ENCODE results near the gene CA5B. TPM values are rescaled to one million over a fixed set of nuclear protein-coding genes. Genes with fewer than 3 reads are reported as not detected.

CA5B gene
- total and polyA plus RNA-seq, 8 donors, result 10.7 to 18.5 (median 15.3) TPM

GRCh38 chrX:15834053-15834452 is 96.0 kb downstream of the CA5B start:
- no peaks in the 10 kb centered on the region for H3K27me3 ChIP-seq
- intact Hi-C loops (cut with DNase I), result no loop called here
- no peak overlapping the region for H3K27ac ChIP-seq
- ATAC-seq, result no peak
- H3K4me3 ChIP-seq, result no peak overlapping the region
- H3K9me3 ChIP-seq, result no peaks in the 10 kb centered on the region
- H3K4me1 ChIP-seq, result no peaks in the 10 kb centered on the region
- no peak for DNase-seq
- H3K36me3 ChIP-seq, result no peaks in the 10 kb centered on the region
- TF ChIP-seq, protein P1, sequence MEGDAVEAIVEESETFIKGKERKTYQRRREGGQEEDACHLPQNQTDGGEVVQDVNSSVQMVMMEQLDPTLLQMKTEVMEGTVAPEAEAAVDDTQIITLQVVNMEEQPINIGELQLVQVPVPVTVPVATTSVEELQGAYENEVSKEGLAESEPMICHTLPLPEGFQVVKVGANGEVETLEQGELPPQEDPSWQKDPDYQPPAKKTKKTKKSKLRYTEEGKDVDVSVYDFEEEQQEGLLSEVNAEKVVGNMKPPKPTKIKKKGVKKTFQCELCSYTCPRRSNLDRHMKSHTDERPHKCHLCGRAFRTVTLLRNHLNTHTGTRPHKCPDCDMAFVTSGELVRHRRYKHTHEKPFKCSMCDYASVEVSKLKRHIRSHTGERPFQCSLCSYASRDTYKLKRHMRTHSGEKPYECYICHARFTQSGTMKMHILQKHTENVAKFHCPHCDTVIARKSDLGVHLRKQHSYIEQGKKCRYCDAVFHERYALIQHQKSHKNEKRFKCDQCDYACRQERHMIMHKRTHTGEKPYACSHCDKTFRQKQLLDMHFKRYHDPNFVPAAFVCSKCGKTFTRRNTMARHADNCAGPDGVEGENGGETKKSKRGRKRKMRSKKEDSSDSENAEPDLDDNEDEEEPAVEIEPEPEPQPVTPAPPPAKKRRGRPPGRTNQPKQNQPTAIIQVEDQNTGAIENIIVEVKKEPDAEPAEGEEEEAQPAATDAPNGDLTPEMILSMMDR (IDR thresholded peaks at IDR 0.05), result no peak

DNA sequence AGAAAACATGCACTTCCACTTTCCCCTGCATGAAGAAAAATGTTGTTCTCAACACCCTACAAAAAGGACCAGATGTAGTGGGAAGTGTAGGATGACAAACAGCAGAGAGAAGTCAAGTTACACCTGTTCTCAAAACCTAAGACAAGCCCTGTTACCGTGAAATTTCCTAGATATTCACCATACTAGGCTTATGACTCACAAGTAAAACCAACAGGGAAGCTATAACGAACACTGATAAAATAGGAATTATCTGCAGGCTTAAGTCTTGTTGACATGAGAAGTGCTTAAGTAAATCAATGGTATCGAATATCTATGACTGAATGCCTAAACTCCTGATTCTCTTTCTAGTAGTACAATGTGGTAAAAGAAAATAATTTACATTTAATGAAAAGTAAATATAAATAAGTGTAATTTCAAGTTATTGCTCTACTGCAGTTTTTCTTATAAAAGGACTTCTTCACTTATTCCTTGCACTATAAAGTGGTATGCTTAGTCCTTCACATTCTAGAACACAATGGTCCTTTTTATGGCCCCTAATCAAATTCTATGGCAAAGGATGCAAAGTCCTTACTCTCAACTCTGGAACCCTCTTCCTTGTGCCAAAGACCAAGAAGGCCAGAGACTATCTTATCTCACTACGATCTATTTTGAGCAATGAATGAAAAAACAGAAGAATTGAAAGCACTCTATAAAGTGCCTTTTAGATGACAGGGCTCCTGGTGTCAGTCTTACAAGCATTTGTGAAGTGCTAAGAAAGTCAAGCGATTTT is 96.9 kb downstream of the CA5B start:
- H3K27ac ChIP-seq, result no peak overlapping the region
- TF ChIP-seq, protein P1 (IDR thresholded peaks at IDR 0.05), result no peak
- no peak overlapping the region for H3K4me3 ChIP-seq
- ATAC-seq, result no peak
- no peaks in the 10 kb centered on the region for H3K9me3 ChIP-seq
- intact Hi-C loops (cut with DNase I), result no loop called here
- no peaks in the 10 kb centered on the region for H3K4me1 ChIP-seq
- H3K36me3 ChIP-seq, result no peaks in the 10 kb centered on the region
- DNase-seq, result no peak
- H3K27me3 ChIP-seq, result no peaks in the 10 kb centered on the region

Other genes starting within 250 kb of the CA5B start
- 10 to 100 TPM; 16.5 to 32.7 TPM for gene PIR, start 244.9 kb upstream of the CA5B start, total RNA-seq
- 10 to 100 TPM in 3 of 6 donors, 1 to 10 TPM in 3; 8.0 to 12.0 (median 9.5) TPM for gene PIR, start 244.9 kb upstream of the CA5B start, polyA plus RNA-seq (ENCODE audit: insufficient read length in 6 of 6)
- 1 to 10 TPM; 2.6 to 3.8 TPM for gene BMX, start 237.5 kb upstream of the CA5B start, total RNA-seq
- 1 to 10 TPM; 1.5 to 5.8 (median 2.3) TPM for gene BMX, start 237.5 kb upstream of the CA5B start, polyA plus RNA-seq (ENCODE audit: insufficient read length in 6 of 6)
- gene ACE2, start 137.3 kb upstream of the CA5B start, total RNA-seq, result 1 to 10 TPM; 2.0 to 3.6 TPM
- 1 to 10 TPM in 1 of 6 donors, under 1 TPM in 5; 0.49 to 1.5 (median 0.69) TPM for gene ACE2, start 137.3 kb upstream of the CA5B start, polyA plus RNA-seq (ENCODE audit: insufficient read length in 6 of 6)
- 1 to 10 TPM in 1 of 2 donors, under 1 TPM in 1; 0.39 to 1.3 TPM for gene CLTRN, start 73.5 kb upstream of the CA5B start, total RNA-seq
- gene CLTRN, start 73.5 kb upstream of the CA5B start, polyA plus RNA-seq (ENCODE audit: insufficient read length in 6 of 6), result 1 to 10 TPM; 2.1 to 3.6 (median 2.6) TPM
- 10 to 100 TPM; 10.9 to 11.5 TPM for gene ZRSR2, start 52.2 kb downstream of the CA5B start, total RNA-seq
- gene ZRSR2, start 52.2 kb downstream of the CA5B start, polyA plus RNA-seq (ENCODE audit: insufficient read length in 6 of 6), result 10 to 100 TPM; 18.6 to 25.8 (median 24.4) TPM
- gene AP1S2, start 116.5 kb downstream of the CA5B start, total RNA-seq, result 10 to 100 TPM; 35.9 to 63.4 TPM
- 10 to 100 TPM; 65.5 to 98.9 (median 73.7) TPM for gene AP1S2, start 116.5 kb downstream of the CA5B start, polyA plus RNA-seq (ENCODE audit: insufficient read length in 6 of 6)